NCI-H526 treated with DMSO at 0.1 percent for 48 hours (cell line): ENCODE results near the gene ASB10.

Source experiments
- DNase-seq: peaks from one replicate; lab custom pipeline; 2025; lab: John Stamatoyannopoulos, UW

Gene ASB10, protein sequence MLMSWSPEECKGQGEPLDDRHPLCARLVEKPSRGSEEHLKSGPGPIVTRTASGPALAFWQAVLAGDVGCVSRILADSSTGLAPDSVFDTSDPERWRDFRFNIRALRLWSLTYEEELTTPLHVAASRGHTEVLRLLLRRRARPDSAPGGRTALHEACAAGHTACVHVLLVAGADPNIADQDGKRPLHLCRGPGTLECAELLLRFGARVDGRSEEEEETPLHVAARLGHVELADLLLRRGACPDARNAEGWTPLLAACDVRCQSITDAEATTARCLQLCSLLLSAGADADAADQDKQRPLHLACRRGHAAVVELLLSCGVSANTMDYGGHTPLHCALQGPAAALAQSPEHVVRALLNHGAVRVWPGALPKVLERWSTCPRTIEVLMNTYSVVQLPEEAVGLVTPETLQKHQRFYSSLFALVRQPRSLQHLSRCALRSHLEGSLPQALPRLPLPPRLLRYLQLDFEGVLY

DNA sequence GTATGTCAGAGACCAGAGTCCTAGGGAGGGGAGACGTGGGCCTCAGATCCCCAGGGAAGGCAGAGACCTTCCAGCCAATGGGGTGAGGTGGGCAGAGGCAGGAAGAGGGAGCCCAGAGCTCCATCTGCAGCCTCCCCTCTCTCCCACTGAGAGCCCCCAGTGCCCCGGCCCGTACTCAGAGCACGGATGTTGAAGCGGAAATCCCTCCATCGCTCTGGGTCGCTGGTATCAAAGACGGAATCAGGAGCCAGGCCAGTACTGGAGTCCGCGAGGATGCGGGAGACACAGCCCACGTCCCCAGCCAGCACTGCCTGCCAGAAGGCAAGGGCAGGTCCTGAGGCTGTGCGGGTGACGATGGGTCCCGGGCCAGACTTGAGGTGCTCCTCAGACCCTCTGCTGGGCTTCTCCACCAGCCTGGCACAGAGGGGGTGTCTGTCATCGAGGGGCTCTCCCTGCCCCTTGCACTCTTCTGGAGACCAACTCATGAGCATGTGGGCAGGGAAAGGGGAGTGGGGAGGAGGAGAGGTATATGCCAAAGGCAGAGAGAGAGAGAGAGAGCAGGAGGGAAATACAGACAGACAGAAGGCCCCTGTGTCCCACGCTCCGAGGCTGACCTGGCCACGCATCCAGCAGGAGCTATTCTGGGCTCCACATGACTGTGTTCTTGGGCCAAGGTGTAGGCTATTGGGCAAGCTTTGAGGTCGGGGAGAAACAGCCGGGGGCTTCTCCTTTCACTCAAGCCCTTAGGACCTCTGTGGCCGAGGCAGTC, at the start of gene ASB10:
Gene ASB10, minus strand, starts transcription at position 611 of the 769 bp plus-strand sequence. Its CDS starts 120 bp downstream, at position 491.
- no peak for DNase-seq

DNA sequence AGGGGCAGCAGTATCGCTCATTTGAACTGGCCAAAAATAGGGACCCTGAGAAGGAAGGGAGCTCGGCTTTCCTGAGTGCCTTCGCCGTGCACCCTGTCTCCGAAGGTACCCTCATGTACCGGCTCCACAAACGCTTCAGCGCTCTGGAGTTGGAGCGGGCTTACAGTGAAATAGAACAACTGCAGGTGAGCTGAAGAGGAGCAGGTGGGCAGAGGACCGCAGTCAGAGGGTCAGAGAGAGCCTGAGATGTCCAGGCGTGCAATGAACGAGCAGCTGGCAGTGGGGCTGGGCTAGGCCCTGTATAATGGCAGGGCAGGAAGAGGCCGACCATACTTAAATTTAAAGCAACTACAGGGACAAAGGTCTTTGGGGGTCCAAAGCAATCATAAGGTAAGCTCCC, 49.4 kb upstream of the ASB10 start:
- no peak for DNase-seq

DNA sequence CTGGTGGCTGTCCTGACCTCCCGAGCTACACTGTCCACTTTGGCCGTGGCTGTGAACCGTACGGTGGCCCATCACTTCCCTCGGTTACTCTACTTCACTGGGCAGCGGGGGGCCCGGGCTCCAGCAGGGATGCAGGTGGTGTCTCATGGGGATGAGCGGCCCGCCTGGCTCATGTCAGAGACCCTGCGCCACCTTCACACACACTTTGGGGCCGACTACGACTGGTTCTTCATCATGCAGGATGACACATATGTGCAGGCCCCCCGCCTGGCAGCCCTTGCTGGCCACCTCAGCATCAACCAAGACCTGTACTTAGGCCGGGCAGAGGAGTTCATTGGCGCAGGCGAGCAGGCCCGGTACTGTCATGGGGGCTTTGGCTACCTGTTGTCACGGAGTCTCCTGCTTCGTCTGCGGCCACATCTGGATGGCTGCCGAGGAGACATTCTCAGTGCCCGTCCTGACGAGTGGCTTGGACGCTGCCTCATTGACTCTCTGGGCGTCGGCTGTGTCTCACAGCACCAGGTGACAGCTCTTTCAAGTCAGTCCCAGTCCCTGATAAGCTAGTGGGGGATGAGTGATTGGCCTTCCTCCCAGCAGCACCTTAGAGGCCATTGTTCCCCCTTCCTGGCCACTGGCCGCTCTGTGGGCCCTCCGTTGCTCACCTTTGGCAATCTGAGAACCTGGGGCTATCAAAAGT, 48.2 kb upstream of the ASB10 start:
- DNase-seq = no peak

DNA sequence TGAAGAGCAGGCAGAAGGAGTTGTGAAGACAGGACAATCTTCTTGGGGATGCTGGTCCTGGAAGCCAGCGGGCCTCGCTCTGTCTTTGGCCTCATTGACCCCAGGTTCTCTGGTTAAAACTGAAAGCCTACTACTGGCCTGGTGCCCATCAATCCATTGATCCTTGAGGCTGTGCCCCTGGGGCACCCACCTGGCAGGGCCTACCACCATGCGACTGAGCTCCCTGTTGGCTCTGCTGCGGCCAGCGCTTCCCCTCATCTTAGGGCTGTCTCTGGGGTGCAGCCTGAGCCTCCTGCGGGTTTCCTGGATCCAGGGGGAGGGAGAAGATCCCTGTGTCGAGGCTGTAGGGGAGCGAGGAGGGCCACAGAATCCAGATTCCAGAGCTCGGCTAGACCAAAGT, 46.8 kb upstream of the ASB10 start:
- DNase-seq = no peak

DNA sequence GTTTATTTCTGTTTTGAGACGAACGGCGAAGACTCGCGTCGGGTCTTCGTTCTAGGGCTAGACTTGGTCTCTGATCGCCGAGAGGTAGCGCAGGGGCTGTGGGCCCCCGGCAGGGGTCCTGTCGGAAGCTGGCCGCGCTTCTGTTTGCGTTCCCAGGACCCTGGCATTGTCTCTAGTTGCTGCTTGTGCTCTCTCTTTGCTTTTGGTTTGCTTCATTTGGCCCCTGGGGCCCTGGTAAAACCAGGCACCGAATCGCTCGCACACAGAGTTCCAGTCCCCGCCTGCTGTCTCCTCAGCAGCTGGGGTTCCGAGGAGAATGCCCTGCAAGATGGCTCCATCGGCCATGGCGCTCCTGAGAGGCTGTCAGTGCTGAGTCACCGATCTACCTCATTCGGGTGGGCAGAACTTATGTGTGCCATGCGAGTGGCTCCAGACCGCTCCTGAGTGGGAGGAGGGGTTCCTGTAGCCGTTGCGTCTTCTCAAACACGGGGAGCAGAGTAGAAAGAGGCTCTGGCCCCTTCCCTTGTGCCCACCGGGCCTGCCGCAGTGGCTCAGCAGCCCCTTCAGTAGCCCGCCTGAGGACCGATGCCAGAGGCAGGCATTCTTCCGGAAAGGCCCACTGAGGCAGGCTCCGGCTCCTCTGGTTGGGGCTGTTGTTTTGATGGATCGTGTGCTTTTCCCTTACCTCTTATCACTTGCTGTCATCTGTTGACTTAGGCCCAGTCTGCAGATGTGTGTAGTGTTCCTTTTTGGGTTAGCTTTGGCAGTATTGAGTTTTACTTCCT, 46.1 kb upstream of the ASB10 start:
- DNase-seq = no peak

DNA sequence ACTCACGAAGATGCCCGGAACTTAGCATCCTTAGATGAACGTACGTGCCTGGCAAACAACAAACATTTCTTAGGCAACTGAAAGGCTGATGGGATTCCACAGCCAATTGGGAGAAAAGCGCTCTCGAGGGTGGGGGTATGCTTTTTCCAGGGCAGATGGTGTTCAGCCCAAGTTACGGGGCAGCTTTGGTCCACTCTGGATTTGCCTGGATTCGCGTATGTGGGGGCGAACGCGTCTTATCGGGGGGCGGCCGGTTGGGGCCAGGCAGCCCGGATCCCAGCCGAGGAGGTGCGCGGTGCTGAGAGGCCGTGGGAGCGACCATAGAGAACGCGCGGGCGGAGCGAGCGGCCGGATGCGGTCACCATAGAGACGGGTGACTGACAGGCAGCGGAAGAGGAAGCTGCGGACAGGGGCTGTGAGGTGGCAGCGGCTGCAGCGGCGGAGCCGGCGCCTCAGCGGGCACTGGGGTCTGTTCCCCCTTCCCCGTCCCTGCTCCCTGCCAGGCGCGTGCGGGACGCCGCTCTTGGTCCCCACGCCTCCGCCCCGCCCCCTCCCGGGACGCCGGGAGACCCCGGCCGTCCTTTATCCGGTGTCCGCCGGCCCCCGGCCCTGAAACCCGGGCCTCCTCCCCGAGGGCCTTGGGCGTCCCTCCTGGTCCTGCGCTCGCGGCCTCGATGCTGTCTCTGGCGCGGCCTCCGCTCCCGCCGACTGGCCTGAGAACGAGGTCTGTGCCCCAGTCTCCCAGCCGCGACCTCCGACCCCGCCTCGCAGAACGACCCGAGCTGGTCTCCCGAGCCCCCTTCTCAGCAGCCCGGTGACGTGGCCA, 45.3 kb upstream of the ASB10 start, which contains the start of gene CHPF2:
Gene CHPF2, plus strand, starts transcription at position 393 of the 826 bp plus-strand sequence. CDS start 1,529 bp downstream, outside the sequence.
- peak; percentile 57 for DNase-seq

DNA sequence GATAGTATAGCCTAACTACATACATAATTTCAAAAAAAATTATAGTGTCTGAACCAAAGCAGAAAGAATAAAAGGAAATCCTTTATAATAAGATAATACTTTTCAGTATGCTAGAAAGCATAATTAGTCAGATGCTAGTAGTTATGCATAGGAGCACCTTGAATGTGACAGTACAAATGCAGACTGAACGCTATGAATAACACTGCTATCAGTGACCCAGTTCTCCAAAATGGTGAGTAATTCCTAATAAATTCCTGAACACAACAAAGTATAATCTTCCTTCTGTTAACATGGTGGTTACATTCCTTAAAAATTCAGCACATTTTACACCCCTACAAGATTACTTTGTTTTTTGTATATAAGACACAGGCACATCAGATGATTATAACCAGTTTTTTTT, 44.0 kb upstream of the ASB10 start:
- DNase-seq = no peak

DNA sequence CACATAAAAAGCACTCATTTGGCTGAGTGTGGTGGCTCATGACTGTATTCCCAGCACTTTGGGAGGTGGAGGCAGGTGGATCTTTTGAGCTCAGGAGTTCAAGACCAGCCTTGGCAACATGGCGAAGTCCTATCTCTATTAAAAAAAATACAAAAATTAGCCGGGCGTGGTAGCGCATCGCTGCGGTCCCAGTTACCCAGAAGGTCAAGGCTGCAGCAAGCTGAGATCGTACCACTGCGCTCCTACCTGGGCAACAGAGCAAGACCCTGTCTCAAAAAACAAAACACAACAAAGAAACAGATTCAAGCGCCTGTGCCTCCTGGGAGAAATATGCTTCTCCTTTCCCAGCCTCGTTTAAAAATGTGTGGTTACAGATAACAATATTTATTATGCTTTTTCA, 42.2 kb upstream of the ASB10 start:
- no peak for DNase-seq

DNA sequence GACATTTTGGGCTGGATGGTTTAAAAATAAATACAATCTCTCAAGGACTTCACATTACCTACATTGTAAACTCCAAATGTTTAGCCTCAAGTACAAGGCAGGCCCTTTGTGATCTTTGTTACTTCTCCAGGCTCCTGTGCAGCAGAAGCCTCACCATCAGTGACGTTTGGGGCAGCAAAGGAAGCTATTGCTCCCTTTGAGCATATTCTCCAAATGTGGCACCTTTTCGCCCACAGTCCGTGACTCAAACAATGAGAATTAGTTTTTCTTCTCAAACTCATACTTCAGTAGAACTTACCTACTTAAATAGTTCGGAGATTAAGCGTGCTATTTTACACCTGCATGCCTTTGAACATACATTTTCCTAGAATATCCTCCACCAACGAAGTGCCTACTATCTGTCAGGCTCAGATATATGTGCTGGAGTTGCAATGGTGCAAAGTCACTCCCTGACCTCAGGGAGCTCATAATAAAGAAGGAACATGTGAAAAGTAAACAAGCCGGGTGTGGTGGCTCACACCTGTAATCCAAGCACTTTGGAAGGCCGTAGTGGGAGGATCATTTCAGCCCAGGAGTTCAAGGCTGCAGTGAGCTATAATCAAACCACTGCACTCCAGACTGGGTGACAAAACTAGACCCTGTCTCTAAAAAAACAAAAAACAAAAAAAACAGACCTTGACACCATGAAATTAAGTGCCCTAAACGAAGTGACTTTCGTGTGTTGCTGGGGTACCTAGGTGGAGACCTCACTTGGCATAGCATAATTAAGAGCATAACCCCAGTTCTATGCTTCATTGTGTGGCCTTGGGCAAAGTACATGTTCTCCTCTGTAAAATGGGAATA, 41.2 kb upstream of the ASB10 start:
- no peak for DNase-seq

DNA sequence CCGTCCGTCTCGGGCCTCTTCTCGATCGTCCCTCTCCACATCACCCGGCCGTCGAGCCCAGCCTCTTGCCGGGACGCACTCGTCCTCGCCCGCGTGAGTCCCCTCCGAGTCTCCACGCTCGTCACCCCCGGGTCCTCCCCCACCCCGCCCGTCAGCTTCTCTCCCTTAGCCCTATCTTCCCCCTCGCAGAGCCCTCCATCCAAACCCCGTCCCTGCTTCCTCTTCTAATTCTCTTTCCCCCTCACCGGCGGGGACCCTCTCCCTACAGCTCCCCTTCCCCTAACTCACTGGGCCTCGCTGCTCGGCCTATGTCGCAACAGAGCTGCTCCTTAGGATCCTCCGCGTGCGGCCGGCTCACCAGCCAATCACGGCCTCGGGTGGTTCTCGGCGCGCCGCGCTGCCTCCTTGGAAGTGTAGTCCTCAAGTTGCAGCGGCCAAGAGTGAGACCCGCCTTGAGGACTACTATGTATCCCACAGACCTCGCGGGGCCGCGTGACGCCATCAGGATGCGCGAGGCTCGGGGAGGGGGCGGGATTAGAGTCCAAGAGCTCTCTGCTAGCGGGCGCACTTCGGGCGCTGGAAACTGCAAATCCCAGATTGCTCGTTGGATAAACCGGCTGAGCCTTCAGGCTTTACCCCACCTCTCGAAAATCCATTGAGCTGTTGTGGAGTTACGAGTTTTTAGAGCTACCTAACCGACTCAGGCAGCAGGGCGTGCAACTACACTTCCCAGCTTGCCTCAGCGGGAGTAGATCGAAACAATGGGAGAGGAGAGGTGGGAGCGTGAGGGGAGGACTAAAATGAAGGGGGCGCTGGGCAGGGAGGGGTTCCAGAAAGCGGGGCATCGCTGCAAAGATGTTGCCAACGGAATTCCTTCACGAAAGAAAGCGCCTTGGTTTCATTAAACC, 40.1 kb upstream of the ASB10 start, which contains the start of gene ABCF2:
Gene ABCF2, minus strand, starts transcription at position 331 of the 908 bp plus-strand sequence. CDS start 747 bp downstream, outside the sequence.
- peak; percentile 96 for DNase-seq

DNA sequence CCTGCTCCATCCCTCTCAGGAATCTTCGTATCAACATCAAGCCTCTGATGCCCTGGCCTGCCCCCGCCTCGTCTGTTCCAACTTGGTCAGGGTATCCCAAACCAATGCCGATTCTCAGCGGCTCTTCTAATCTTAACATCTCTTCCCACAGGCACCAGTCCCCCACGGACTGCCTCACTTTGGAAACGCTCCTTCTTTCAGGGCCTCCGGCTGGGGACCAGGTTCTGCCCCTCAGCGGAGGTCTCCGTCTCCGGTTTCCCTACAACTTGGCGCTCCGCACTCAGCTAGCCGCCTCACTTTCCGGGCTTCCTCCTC, 39.5 kb upstream of the ASB10 start:
- DNase-seq = no peak

DNA sequence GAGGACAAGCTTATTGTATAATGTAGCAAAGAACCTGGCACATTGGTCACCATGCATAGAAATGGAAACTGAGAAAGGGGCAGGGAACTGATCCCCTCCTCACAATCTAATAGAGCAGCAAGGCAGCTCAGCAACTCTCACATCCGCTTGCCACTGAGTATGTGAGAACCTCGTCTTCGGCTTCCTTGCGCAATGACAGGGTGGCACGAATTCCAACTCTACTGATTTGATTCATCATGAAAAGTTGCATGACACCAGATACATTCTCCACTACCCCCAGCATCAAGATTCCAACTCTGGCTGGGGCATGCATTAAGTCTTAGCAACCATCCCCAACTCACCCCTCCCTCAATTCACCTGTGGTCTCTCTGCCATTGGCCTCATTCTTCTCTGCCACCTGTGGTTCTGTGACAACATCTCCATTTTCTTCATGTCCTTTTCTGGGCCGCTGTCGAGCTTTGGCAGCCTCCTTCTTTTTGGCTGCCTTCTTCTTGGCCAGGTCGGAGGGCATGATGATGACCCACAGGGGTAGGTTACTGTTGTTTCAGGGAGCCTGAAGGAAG, 39.0 kb upstream of the ASB10 start:
- DNase-seq = no peak

DNA sequence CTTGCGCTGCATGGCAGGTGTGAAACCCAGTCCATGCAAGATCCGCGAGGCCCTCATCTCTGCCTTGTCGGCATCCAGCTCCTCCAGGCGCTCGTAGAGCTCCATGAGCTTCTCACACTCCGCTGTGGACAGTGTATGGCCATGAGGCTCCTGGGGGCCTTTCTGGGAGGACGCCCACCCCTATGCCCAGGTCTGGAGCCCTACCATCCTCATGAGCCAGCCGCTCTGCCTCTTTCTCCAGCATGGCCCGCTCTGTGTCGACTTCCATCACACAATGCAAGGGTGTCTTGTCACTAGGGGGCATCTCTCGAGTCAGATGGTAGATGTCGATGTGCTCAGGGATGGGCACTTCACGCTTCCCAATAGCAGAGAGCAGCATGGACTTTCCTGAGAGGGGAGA, 36.7 kb upstream of the ASB10 start:
- DNase-seq = no peak

DNA sequence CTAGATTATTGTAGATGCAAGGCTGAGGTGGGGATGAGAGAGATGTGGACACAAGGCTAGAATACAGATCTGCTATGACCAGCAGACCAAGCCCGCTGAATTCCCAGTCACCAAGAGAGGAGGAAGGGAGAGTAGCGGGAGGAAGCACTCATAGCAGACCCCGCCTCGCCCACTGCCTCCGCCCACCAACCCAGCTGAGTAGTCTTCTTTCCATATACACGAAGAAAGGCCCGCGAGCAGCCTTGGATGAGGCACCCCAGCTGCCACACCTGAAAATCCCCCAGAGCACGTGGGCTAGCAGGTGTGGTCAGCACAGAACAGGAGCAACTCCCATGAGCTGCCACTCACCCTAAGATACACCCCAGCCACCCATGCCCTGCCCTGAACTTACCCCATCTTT, 31.1 kb upstream of the ASB10 start:
- DNase-seq = no peak

DNA sequence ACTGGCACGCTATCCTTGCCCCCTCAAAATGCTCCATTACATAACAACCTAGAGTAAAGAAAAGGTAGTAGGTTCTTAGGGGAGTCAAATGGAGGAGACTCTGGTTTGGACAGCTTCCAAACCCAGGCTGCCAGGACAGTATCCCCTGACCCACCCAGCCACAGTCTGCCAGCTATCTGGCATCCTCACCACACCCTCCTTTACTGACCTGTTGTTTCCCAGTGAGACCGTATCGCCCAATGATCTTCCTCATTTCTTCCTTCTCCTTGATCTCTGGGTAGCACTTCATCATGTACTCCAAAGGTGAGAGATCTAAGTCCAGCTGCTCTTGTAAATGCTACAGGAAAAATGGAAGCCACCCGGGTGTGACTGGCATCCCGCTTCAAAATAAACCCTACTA, 28.3 kb upstream of the ASB10 start:
- DNase-seq = no peak

DNA sequence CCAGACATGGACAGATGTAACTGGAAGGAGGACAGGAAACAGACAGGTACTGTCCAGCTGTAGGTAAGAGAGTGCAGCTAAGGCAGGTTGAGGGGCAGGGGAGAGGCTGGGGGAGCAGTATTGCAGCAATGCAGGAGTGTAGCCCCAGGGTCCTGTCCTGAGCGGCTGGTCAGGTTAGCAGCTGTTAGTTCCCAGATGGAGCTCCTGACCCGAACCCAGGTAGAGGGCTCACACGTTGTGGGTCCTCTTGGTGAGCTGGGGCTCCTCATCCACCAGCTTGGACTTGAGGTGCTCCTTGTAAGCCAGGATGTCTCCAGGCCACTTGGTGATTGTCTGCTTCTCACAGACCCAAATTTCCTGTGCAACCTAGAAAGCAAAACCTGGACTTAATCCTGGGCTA, 26.8 kb upstream of the ASB10 start:
- DNase-seq = no peak

DNA sequence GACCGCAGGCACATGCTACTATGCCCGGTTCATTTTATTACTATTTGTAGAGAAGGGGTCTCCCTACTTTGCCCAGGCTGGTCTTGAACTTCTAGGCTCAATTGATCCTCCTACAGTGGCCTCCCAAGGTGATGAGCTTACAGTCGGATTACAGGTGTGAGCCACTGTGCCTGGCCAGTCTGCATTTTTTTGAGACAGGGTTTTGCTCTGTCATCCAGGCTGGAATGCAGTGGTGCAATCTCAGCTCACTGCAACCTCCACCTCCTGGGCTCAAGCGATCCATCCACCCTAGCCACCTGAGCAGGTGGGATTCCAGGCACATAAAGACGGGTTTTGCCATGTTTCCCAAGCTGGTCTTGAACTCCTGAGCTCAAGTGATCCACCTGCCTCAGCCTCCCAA, 25.6 kb upstream of the ASB10 start:
- DNase-seq = no peak

DNA sequence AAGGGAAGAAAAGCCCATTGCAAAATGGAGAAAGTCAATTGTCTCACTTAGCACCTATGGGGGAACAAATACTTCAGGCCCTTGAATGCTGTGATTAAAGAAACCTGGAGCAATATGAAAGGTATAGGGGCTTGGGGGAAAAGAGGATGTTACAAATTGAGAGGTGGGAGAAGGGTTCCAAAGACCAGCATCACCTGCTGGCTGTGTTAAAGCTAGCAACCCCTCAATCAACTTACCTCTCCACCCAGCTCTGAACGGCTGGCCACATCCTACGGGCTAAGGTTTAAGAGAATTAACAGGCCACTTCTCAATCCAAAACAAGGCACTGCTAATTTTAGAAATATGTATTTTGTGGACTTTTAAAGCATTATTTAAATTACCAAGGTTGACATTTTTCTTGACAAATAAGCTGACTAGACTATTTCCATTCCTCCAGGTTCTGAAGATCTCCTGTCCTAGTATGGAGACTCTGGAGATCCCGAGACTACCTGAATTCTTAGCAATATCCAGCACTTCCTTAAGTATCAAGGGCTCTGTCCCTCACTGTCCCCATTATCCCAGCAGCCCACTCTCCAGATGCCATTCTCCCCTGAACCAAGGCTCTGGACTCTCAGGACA, 24.2 kb upstream of the ASB10 start:
- DNase-seq = no peak
